Measurements from ENCODE around the gene RBMXL3.
"Not testable (repeated sequence)": the region's sequence is repeated elsewhere in the genome, so short reads cannot be mapped to it uniquely, and the experiment has no call there.

RBMXL3 gene

GRCh38 chrX:115189110-115189509, at the start of gene RBMXL3:
RBMXL3 (plus strand) TSS chrX:115189410; CDS start chrX:115189442, 32 bp downstream.
- no peak for DNase-seq

GRCh38 chrX:115142057-115142456, 47.2 kb upstream of the RBMXL3 start:
- no peak for DNase-seq

DNA sequence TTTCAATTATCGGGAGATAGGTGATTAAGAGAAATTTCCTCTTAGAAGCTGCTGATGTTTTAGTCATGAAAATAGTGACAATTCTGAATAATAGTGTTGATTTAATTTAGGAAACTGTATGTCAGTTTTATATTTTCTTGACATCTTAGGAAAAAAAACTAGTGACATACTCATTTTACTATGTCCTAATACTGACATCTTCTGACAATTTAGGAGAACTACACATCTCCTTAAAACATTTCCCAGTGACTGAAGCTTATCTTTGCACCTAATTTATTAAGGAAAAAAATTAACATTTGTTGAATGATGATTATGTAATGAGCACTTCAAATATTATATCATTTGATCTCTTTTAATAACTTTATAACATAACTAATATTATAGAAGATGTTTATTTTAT, 42.0 kb upstream of the RBMXL3 start:
- no peak for DNase-seq

- no peak for DNase-seq
Observed at GRCh38 chrX:115173181-115173580, 16.0 kb upstream of the RBMXL3 start.

DNA sequence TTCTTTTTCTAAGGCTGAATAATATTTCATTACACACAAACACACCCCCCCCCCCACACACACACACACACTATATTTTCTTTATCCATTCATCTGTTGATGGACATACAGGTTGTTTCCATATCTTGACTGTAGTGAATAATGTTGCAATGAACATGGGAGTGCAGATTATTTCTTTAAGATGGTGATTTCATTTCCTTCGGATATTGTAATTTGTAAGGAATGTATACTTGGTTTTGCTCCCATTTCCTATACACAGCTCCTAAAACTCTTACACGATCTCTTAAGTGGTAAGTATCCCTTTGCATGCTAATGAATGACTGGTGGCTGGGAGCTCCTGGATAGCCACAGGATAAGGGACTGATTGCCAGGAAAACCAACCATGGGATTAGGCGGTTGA, 14.7 kb upstream of the RBMXL3 start:
- DNase-seq = no peak

DNA sequence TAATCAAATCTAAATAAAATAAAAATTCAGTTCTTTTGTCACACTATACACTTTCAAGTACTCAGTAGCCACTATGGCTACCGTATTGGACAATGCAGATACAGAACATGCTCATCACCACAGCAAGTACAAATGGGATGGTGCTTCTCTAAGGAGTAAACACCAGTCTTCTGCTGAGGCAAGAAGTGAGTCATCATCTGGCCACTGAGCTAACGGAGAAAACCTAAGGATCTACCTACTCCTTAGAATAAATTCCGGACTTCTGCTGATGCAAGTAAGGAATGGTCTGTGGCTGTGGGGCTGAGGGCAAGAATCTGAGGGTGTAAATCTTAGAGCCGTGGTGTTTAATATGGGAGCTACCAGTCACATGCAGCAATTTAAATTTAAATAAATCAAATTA, 11.3 kb upstream of the RBMXL3 start:
- DNase-seq = no peak

GRCh38 chrX:115178473-115178872, 10.7 kb upstream of the RBMXL3 start:
- DNase-seq = no peak

DNA sequence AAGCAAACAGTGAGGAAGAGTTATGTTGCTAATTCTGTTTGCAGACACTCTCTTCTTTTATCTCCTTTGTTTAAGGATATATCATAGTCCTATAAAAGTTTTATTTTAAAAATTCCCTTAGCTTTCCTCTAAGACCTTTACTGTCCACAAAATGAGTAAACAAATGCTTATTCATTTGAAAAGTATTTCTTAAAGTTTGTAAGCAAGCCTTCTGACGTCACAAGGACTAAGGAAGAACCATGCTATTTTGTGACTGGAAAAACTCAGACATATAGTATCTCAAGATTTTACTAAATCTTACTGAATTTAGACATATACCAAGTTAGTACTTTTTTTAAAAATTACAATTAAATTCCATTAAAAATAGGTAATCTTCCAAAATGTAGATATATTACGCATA, 5.2 kb upstream of the RBMXL3 start:
- no peak for DNase-seq

DNA sequence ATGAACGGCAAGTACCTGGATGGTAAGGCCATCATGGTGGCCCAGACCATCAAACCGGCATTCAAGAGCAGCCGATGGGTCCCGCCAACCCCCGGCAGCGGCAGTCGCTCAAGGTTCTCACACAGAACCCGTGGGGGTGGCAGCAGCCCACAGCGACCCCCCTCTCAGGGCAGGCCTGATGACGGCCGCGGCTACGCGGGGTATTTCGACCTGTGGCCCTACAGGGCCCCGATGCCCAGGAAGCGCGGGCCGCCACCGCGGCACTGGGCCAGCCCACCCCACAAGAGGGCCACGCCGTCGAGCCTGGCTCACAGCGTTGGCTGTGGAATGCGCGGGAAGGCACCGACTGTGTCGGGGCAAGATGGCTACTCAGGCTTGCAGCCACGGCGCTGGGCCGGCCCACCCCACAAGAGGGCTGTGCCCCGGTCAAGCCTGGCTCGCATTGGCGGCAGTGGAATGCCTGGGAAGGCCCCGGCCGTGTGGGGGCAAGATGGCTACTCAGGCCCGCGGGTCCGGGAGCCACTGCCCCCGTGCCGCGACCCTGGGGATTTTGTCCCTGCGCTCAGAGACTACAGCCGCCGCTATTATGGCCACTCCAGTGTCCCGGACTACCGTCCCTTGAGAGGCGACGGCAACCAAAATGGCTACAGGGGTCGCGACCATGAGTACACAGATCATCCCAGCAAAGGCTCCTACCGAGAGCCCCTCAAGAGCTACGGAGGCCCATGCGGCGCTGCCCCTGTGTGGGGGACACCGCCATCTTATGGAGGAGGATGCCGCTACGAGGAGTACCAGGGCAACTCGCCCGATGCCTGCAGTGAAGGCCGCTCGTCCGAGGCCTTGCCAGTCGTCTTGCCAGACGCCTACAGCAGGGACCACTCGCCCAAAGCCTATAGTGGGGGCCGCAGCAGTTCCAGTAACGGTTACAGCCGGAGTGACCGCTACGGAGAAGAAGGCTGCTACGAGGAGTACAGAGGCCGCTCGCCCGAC, 731 bp downstream of the RBMXL3 start:
- no peak for DNase-seq

DNA sequence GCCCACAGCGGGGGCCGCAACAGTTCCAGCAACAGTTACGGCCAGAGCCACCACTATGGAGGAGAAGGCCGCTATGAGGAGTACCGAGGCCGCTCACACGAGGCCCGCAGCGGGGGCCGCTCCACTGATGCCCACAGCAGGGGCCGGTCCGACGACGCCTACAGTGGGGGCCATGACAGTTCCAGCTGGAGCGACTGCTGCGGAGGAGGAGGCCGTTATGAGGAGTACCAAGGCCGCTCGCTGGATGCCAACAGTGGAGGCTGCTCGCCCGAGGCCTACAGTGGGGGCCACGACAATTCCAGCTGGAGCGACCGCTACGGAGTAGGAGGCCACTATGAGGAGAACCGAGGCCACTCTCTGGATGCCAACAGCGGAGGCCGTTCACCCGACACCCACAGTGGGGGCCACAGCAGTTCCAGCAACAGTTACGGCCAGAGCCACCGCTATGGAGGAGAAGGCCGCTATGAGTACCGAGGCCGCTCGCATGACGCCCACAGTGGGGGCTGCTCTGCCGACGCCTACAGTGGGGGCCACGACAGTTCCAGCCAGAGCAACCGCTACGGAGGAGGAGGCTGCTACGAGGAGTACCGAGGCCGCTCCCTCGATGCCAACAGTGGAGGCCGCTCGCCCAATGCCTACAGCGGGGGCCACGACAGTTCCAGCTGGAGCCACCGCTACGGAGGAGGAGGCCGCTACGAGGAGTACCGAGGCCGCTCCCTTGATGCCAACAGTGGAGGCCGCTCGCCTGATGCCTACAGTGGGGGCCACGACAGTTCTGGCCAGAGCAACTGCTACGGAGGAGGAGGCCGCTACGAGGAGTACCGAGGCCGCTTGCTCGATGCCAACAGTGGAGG, 1.7 kb downstream of the RBMXL3 start:
- DNase-seq = no peak

DNA sequence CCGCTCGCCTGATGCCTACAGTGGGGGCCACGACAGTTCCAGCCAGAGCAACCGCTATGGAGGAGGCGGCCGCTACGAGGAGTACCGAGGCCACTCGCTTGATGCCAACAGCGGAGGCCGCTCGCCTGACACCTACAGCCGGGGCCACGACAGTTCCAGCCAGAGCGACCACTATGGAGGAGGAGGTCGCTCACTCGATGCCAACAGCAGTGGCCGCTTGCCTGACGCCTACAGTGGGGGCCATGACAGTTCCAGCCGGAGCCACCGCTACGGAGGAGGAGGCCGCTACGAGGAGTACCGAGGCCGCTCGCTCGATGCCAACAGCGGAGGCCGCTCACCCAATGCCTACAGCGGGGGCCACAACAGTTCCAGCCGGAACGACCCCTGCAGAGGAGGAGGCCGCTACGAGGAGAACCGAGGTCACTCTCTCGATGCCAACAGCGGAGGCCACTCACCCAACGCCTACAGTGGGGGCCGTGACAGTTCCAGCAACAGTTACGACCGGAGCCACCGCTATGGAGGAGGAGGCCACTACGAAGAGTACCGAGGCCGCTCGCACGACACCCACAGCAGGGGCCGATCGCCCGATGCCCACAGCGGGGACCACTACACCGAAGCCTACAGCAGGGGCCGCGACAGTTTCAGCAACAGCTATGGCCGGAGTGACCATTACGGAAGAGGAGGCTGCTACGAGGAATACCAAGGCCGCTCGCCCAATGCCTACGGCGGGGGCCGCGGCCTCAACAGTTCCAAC, 2.5 kb downstream of the RBMXL3 start:
- no peak for DNase-seq

GRCh38 chrX:115192244-115192700, 3.1 kb downstream of the RBMXL3 start:
- DNase-seq = no peak

- DNase-seq = no peak
Observed at GRCh38 chrX:115204040-115204439, 14.8 kb downstream of the RBMXL3 start.

DNA sequence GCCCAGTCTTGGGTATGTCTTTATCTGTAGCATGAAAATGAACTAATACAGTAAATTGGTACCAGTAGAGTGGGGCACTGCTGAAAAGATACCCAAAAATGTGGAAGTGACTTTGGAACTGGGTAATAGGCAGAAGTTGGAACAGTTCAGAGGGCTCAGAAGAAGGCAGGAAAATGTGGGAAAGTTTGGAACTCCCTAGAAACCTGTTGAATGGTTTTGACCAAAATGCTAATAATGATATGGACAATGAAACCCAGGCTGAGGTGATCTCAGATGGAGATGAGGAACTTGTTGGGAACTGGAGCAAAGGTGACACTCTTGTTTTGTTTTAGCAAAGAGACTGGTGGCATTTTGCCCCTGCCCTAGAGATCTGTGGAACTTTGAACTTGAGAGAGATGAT, 20.3 kb downstream of the RBMXL3 start:
- not testable (repeated sequence) for DNase-seq

DNA sequence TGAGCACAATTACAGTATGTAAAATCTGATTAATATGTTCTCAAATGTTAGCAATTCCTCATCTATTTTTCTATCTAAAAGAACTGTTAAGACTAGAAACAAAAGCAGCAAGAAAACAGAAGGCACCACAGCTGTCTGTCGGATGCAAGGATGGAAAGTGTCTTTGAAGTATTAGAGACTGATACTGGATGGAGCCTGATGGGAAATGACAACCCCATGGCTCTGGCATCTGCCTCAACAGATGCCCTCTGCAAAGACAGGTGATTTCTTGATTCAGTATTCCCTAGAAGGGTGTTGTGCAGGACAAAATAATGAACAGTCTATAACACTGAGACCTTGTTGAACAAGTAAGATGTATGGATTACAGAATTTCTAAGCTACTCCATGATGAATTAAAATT, 24.9 kb downstream of the RBMXL3 start:
- DNase-seq = no peak

DNA sequence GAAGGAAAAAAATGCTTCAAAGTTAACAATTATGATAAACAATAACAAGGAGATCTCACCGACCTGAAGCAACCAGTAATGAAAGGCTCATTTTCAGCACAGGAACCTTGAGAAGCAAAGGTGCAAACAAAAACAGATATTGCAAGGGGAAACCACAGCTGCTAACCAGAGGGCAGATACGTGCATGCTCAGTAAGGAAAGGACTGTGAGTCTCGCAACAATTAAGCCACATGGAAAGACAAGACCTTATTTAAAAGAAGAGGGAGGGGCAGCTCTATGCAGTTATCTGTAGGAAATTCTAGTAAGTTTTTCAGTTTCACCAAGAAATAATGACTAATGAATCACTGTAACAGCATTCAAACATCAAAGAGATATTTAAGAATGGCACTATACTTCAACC, 25.4 kb downstream of the RBMXL3 start:
- DNase-seq = no peak

- DNase-seq = not testable (repeated sequence)
Observed at GRCh38 chrX:115217346-115217745, 28.1 kb downstream of the RBMXL3 start.

- no peak for DNase-seq
Observed at GRCh38 chrX:115226929-115227328, 37.7 kb downstream of the RBMXL3 start.

GRCh38 chrX:115229337-115230003, 40.3 kb downstream of the RBMXL3 start:
- DNase-seq = no peak

DNA sequence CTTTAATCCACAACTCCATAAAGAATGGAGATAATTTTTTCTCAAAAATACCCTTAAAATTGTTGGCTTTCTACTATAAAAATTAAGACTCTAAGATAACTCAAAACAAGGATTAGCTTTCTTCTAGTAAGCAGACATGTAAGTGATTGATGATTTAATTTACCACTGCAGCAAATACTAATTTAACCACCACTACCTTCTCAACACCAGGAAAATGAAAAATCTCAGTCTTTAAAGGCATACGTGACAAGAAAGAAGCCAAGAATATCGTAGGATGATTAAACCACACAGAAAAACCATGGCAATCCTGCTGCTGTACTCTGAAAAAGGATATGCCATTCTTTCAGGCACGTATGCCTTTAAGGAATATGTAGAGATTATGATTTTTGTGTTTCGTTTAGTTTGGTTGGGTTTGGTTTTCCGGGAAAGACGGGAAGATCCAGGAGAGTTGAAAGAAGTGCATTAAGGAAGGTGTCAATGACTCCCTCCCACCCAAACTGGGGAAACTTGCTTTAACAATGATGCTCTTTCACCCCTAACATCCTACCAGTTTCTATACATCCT, 43.8 kb downstream of the RBMXL3 start:
- DNase-seq = no peak

DNA sequence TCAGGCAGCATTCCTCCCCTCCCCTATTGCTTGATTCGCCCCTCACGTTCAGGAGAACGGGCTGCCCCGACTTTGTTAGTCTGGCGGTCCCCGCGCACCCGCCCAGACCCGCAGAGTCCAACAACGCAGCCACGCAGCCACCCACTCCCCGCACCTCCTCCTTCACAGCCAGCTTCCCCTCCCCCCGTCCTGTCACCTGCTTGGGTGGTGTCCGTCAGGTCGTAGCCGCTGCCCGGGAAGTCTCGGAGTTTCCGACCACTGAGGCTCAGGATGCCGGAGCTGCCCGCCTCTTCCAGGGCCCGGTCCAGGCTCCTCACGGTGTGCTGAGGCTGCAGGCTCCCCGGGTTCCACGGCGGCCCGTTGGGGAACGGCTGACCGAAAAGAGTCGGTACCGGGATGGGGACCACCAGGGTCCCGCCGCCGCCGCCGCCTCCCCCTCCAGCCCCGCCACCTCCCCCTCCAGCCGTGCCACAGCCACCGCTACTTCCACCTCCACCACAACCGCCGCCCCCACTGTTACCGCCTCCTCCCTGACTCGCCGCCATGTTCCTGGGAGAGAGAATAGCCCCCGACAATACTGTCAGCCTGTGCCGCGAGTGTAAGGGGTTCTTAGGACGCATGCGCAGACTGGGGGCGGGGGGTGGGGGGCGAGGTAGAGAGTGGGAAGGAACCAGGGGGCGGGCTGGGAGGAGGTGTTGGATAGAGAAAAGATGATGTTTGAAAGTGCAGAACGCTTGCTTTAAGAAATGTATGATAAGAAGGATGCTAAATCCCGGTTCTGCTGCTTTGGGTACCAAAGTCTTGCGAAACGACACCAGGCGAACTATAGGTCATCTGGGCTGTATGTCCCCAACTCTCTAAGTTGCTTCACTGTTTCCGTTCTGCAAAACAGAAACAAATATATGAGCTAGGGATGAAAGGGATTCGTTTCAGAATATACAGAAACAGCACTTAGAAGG, 44.6 kb downstream of the RBMXL3 start, which contains the start of gene LRCH2:
Gene LRCH2 (minus strand): TSS at position 600 of the 959 bp plus-strand sequence. CDS start 55 bp downstream, at position 545.
- no peak for DNase-seq

Data from activated CD4-positive, alpha-beta T cell treated with anti-CD3 and anti-CD28 coated beads for 4 hours (primary cell).